KOPT-K1 (cell line): ENCODE measurements around the gene RAB3IL1.

Experiments
- H3K27ac ChIP-seq: fragments of 200-600 bp; sonication (generic); 2 replicates; pipeline ENCODE4 v1.5.1; 2016; ENCODE audit warnings: antibody characterized with exemption, mild to moderate bottlenecking, low read depth, low read length; ENCODE audit not compliant: poor library complexity, severe bottlenecking
- H3K36me3 ChIP-seq: fragments of 200-600 bp; sonication (generic); 2 replicates; pipeline ENCODE4 v1.5.1; 2017; ENCODE audit warnings: antibody characterized with exemption, mild to moderate bottlenecking, low read length, moderate library complexity; ENCODE audit not compliant: insufficient read depth
- H3K9me3 ChIP-seq: fragments of 200-600 bp; sonication (generic); 2 replicates; pipeline ENCODE4 v1.5.1; 2017; ENCODE audit warnings: antibody characterized with exemption, low read length, mild to moderate bottlenecking; ENCODE audit not compliant: insufficient read depth, poor library complexity, severe bottlenecking

The RAB3IL1 gene

DNA sequence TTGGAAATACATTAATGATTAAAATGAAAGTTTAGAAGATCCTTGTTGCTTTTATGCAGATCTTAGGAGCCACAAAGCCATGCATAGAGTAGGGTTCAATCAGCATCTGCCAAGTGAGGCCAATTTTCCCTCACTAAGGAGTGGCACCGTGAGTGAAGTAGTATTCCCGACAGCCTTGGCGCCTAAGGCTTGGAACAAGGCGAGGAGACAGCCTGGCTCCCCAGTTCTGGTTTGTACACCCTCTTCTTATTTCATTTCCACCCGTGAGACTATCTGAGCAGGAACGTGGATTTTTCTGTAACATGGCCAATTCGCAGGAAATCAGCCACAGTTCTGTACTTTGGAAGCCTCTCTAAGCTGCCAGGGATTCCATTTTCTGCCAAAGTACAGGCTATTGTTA is 66.7 kb downstream of the RAB3IL1 start:
- peaks cover 100% of the 10 kb centered on the region for H3K36me3 ChIP-seq
- no peaks in the 10 kb centered on the region for H3K9me3 ChIP-seq
- H3K27ac ChIP-seq = no peak overlapping the region

DNA sequence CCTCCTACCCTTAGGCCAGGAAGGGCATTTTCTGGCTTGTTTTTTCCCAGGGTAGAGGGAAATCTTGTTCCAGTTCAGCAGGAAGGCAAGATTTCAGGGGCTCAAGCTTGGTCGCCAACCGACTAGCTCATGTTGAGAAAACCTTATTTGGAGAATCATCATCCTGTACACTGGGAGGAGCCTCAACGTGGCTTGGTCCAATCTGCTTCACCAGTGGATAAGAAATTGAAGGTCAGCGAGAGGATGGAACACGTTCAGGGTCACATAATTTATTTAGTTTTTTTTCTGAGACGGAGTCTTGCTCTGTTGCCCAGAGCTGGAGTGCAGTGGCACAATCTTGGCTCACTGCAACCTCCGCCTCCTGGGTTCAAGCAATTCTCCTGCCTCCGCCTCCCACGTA is 68.7 kb downstream of the RAB3IL1 start:
- no peaks in the 10 kb centered on the region for H3K9me3 ChIP-seq
- H3K27ac ChIP-seq = no peak overlapping the region
- peaks cover 100% of the 10 kb centered on the region for H3K36me3 ChIP-seq

DNA sequence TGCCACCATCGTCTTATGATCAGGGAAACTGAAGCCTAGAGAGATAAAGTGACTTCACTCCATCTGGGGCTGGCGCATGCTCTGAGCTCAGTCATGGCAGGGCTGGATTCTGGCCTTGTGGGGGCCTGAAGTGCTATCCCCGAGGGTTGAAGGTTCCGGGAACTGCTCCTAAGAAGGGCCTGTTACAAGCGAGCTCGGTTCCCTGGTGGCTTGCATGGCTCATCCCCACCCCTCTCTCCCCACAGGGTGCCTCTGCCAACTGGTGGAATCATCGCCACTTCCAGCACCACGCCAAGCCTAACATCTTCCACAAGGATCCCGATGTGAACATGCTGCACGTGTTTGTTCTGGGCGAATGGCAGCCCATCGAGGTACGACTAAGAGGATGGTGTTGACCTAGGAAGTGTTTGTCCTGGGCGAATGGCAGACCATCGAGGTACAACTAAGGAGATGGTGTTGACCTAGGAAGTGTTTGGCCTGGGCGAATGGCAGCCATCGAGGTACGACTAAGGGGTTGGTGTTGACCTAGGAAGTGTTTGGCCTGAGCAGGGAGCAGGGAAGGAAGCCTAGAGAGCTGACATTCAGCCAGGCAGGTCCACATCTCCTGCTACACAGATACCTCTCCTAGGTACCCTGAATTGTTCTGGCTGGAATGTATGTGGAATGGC is 69.3 kb downstream of the RAB3IL1 start:
- Histone ChIP-seq H3K9me3 (no peaks in the 10 kb centered on the region), H3K27ac (no peak overlapping the region), H3K36me3 (peaks cover 100% of the 10 kb centered on the region)
